ENCODE data around the gene CATSPER3.

The CATSPER3 gene

GRCh38 chr5:135041726-135042125 is 74.0 kb downstream of the CATSPER3 start:
- no peak for DNase-seq (ENCODE audit: low spot score)

DNA sequence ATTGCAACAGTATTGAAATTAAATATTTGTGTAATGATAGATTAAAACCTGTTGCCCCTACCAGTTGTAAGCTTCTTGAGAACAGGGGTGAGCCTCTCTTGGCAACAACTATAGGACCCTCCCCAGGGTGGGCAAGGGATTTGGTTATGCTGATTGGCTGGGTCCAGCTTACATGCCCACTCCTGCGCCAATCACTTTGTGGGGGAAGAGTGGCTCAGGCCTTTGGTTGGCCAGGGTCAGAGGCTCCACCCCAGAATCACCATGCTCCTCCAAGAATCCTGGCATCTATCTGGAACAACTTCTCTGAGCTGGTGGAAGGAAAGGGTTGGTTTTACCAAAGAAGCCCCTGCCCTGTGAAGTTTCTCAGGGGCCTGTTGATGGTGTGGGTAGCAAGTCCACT is 74.9 kb downstream of the CATSPER3 start:
- no peak for DNase-seq (ENCODE audit: low spot score)

DNA sequence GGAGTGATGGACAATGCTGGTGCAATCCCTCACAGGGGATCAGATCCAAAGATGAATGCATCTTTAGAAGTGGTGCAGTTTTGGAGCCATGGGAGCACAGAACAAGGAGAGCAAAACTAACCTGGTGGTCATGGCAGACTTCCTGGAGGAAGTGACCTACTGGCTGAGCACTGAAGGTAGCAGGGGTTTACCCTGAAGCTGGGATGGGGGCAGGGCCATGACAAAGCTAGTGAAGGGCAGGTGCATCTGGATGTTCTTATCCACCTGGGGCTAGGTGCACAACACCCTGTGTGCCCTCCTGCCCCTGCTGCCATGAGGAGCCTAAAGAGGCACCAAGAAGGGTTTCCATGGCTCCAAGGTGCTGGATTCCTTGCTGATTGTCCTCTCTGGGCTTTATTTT is 77.8 kb downstream of the CATSPER3 start:
- DNase-seq (ENCODE audit: low spot score), result no peak

- no peak for DNase-seq (ENCODE audit: low spot score)
These were observed 79.1 kb downstream of the CATSPER3 start for GRCh38 chr5:135046661-135047346.

GRCh38 chr5:135047347-135047695 is 79.6 kb downstream of the CATSPER3 start:
- DNase-seq (ENCODE audit: low spot score), result no peak

DNA sequence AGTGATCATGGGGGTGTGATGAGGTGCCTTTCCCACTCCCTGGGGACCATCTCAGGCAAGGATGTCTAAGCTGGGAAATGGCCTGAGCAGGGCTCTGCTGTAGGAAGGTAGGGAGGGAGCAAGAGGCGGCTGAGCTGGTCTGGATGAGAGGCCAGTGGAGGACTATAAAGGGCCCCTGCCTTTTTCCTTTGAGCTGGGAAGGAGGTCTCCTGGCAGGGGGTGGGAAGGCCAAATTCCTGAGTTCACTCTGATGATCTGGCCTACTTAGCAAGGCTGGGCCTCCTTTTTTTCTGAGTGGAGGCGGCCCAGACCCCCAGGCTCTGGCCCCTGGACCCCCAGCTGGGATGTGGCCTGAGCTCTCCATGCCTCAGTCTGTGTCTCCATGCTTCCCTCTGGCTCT is 80.6 kb downstream of the CATSPER3 start:
- DNase-seq (ENCODE audit: low spot score), result no peak

DNA sequence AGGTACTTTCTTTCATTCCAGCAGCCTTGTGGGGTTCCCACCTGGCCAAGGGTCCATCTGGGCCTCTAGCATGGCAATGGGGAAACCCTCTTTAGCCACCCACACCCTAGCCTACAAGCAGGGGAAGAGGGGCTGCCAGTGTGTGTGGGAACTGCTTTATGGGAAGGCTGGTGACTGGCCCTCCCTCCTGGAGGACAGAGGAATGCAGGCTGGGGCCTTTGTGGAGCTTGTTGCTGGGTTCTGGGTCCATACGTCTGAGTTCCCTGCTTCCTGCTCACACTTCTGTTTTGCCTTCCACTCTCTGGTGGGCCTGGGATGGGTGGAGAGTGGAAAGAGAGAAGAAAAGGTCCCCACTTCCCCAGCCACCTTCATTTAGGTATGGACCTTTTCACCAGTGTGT is 81.2 kb downstream of the CATSPER3 start:
- DNase-seq (ENCODE audit: low spot score), result no peak

- no peak for DNase-seq (ENCODE audit: low spot score)
These were observed 82.6 kb downstream of the CATSPER3 start for GRCh38 chr5:135050244-135050767.

DNA sequence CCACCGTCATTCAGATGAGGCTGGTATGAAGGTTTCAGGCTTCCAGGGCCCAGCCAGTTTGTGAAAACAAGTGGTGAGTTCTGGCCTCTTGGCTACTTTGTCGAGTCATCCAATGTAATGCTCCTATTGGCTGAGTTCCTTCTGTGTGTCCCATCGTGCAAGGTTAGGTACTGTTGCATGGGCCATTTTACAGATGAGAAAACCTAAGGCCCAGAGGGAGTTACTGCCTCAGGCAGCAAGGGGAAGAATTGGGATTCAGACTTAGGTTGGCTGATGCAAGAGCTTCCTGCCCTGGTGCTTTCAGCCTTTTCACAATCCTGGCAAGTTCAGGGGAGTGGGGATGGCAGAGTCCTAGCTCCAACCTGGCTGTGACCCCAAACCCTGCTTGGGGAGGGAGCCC is 83.7 kb downstream of the CATSPER3 start:
- DNase-seq (ENCODE audit: low spot score), result no peak

GRCh38 chr5:135051872-135052271 is 84.2 kb downstream of the CATSPER3 start:
- no peak for DNase-seq (ENCODE audit: low spot score)

- DNase-seq (ENCODE audit: low spot score), result no peak
These were observed 84.9 kb downstream of the CATSPER3 start for GRCh38 chr5:135052511-135053145.

- no peak for DNase-seq (ENCODE audit: low spot score)
These were observed 85.6 kb downstream of the CATSPER3 start for GRCh38 chr5:135053278-135053677.

GRCh38 chr5:135053989-135054388 is 86.3 kb downstream of the CATSPER3 start:
- DNase-seq (ENCODE audit: low spot score), result no peak

GRCh38 chr5:135054546-135054945 is 86.8 kb downstream of the CATSPER3 start:
- DNase-seq (ENCODE audit: low spot score), result no peak

- DNase-seq (ENCODE audit: low spot score), result no peak
These were observed 87.7 kb downstream of the CATSPER3 start for GRCh38 chr5:135055396-135055795.

- DNase-seq (ENCODE audit: low spot score), result no peak
These were observed 88.8 kb downstream of the CATSPER3 start for GRCh38 chr5:135056316-135057030.

- DNase-seq (ENCODE audit: low spot score), result no peak
These were observed 89.5 kb downstream of the CATSPER3 start for GRCh38 chr5:135057233-135057632.

DNA sequence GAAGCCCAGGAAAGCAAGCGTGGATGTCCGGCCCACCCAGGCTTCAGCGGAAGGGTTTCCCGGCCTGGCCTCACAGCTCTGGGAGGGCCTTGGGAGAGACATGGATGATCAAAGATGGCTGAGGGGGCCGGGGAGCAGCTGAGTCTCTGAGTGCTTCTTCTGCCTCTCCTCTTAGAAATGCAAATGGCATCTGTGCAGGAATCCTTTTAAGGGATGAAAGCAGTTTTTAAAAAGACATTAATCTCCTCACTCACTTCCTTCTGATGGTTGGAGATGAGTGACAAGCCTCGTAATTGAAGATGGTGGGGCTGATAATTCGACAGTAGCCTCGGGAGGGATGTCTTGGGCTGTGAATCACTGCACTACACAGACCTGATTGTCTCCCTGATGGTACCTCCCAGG is 90.6 kb downstream of the CATSPER3 start:
- DNase-seq (ENCODE audit: low spot score), result no peak

DNA sequence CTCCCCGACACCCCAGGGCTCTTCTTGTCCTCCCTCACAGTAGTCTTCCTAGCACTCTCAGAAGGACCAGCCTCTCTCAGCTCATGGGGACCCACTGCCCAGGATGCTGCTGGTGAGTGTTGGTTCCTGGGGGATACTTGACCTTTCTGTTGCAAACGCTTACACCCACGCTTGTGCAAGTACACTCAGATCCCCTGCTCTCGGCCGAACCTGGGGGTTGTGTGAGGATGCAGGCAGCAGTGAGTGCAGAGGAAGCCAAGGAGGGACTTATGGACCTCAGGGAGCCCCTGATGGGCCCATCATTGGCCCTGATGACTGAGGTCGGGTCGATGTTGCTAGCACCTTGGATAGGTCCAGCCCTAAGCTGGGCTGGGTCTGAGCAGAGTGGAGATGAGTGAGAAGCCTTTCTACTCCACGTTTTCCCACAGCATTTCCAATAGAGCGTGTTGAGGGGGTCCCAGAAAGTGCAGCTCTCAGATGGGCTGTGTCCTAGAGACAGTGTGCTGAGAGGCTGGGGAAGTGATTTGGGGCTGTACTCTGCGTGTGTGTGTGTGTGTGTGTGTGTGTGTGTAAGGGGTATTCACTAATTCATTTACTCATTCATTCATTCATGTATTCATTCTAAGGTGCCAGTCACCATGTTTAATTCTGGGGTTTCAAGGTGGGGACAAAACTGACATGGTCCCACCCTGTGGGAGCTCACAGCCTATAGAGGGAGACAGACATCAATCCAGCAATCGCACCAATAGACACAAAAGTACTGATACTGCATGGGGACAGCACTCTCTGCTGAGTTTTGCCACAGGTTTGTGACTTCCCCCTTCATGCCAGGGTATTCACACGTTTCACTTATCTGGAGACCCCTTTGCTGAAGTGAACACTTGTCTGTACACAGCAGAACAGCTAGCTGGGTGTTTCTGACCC is 91.6 kb downstream of the CATSPER3 start:
- no peak for DNase-seq (ENCODE audit: low spot score)

- DNase-seq (ENCODE audit: low spot score), result no peak
These were observed 92.3 kb downstream of the CATSPER3 start for GRCh38 chr5:135060021-135060420.

DNA sequence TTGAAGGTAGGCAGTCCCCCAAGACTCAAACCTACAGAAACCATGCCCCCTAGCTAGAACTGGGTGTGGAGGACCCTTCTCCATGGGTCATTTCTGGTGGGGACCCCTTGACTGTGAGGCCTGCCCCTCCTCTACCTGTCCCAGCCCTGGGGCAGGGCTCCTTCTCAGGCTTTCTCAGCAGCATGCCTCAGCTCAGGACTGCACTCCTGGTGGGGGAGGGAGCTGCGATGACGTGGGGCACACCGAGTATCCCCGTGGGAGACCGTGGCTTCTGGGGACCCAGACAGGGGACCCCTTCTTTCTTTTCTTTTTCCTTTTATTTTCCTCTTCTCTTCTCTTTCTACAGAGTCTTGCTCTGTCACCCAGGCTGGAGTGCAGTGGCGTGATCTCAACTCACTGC is 93.3 kb downstream of the CATSPER3 start:
- no peak for DNase-seq (ENCODE audit: low spot score)
